SK-N-MC (cell line): ENCODE data around the gene AP4E1.
"Not testable (repeated sequence)": the region's sequence is repeated elsewhere in the genome, so short reads cannot be mapped to it uniquely, and the experiment has no call there.

ENCODE experiments used
- DNase-seq: peaks from one replicate; pipeline ENCODE4 v3.0.0-alpha.2; 2011; ENCODE audit warnings: low read depth, low spot score
- H3K27ac ChIP-seq: fragments of 200-600 bp; sonication (generic); 2 replicates; pipeline ENCODE4 v1.5.1; 2016; ENCODE audit warnings: mixed run types
- H3K36me3 ChIP-seq: fragments of 200-600 bp; sonication (generic); 2 replicates; pipeline ENCODE4 v1.6.1; 2017; ENCODE audit warnings: antibody characterized with exemption, low read length, mixed read lengths; ENCODE audit not compliant: insufficient read depth
- H3K4me3 ChIP-seq: fragments of 200-600 bp; sonication (generic); 2 replicates; pipeline ENCODE4 v1.5.1; 2016
- H3K9ac ChIP-seq: fragments of 200-600 bp; sonication (generic); 2 replicates; pipeline ENCODE4 v1.8.0; 2017; ENCODE audit warnings: mixed run types, mixed read lengths; ENCODE audit not compliant: insufficient read length
- H3K9me3 ChIP-seq: fragments of 200-600 bp; sonication (generic); 2 replicates; pipeline ENCODE4 v1.6.1; 2017; ENCODE audit warnings: low read depth, mild to moderate bottlenecking, antibody characterized with exemption, low read length, moderate library complexity, mixed read lengths
- EZH2 ChIP-seq: fragments of 200-600 bp; sonication (generic); IDR thresholded peaks from one replicate; pipeline ENCODE4 v1.6.1; 2017; ENCODE audit warnings: antibody characterized with exemption
- FOXP2 ChIP-seq: optimal IDR thresholded peaks from 2 replicates; pipeline ENCODE3; 2011; ENCODE audit warnings: mild to moderate bottlenecking, moderate library complexity; ENCODE audit not compliant: insufficient read depth; ENCODE audit errors: extremely low read length, control extremely low read depth
- POLR2AphosphoS5 ChIP-seq: IDR thresholded peaks from 2 replicates; pipeline ENCODE4 v1.6.1; 2012; ENCODE audit warnings: mild to moderate bottlenecking, low read depth, low read length, borderline replicate concordance

The AP4E1 gene

DNA sequence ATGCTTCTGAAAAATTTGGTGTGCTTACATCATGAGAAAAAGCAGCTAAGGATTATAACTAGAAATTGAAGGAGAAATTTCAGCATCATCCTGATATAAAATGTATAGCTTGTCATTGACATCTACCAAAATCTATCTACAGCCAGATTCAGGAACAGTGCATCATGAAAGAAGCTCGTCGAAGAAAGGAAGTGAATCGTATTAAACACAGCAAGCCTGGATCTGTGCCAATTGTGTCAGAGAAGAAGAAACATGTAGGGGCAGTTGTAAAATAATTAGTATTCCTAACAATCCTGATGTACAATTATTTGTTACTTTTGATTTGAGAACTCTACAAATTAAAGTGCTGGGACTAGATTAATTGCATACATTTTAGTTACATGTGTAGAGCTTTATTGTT lies 37.2 kb downstream of the AP4E1 start:
- no peak for DNase-seq

GRCh38 chr15:50950745-50951144 lies 42.3 kb downstream of the AP4E1 start:
- not testable (repeated sequence) for DNase-seq, H3K9ac ChIP-seq, H3K4me3 ChIP-seq, H3K9me3 ChIP-seq, H3K27ac ChIP-seq, H3K36me3 ChIP-seq

More for the DNA sequence above, 37.2 kb downstream of the AP4E1 start:
- Histone ChIP-seq H3K9ac (no peak overlapping the region), H3K27ac (no peak overlapping the region), H3K36me3 (peaks cover 8% of the 10 kb centered on the region; the same call in 1 of the 2 replicates), H3K4me3 (no peak overlapping the region), H3K9me3 (no peaks in the 10 kb centered on the region)
- no peak for TF ChIP-seq EZH2
- TF ChIP-seq POLR2AphosphoS5: no peak
- no peak for TF ChIP-seq FOXP2

GRCh38 chr15:50953302-50953701 lies 44.8 kb downstream of the AP4E1 start:
- no peak for TF ChIP-seq POLR2AphosphoS5
- no peak for TF ChIP-seq FOXP2
- no peak for TF ChIP-seq EZH2
- Histone ChIP-seq H3K9me3 (no peaks in the 10 kb centered on the region), H3K9ac (no peak overlapping the region), H3K27ac (no peak overlapping the region), H3K4me3 (no peak overlapping the region), H3K36me3 (peaks cover 5% of the 10 kb centered on the region)
- no peak for DNase-seq

- DNase-seq, H3K27ac ChIP-seq, H3K9me3 ChIP-seq, H3K9ac ChIP-seq, H3K4me3 ChIP-seq: not testable (repeated sequence)
- H3K36me3 ChIP-seq: peaks cover 20% of the 10 kb centered on the region
Observed at GRCh38 chr15:50954837-50955236, 46.4 kb downstream of the AP4E1 start.

DNA sequence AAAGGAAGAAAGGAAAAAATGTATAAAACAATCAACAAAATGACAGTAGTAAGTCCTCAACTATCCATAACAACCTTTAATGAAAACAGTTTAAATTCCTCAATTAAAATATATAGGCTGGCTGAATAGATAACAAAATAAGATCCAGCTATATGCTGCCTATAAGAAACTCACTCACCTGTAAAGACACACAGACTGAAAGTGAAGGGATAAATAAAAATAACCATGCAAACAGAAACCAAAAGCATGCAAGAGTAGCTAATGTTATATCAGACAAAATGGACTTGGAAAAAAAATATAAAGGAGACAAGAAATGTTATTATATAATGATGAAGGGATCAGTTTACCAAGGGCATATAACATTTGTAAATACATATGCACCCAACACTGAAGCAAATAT lies 51.2 kb downstream of the AP4E1 start:
- no peak overlapping the region for H3K9ac ChIP-seq
- no peak overlapping the region for H3K27ac ChIP-seq
- H3K9me3 ChIP-seq: no peaks in the 10 kb centered on the region
- H3K36me3 ChIP-seq: peaks cover 32% of the 10 kb centered on the region
- H3K4me3 ChIP-seq: no peak overlapping the region
- no peak for DNase-seq
- TF ChIP-seq EZH2 (no peak), FOXP2 (no peak), POLR2AphosphoS5 (no peak)

- H3K9ac ChIP-seq: no peak overlapping the region
- DNase-seq: no peak
- TF ChIP-seq FOXP2: no peak
- no peak for TF ChIP-seq EZH2
- no peak for TF ChIP-seq POLR2AphosphoS5
- peaks cover 24% of the 10 kb centered on the region for H3K36me3 ChIP-seq
- no peak overlapping the region for H3K27ac ChIP-seq
- H3K4me3 ChIP-seq: no peak overlapping the region
- H3K9me3 ChIP-seq: no peaks in the 10 kb centered on the region
Observed at GRCh38 chr15:50964075-50964474, 55.6 kb downstream of the AP4E1 start.

DNA sequence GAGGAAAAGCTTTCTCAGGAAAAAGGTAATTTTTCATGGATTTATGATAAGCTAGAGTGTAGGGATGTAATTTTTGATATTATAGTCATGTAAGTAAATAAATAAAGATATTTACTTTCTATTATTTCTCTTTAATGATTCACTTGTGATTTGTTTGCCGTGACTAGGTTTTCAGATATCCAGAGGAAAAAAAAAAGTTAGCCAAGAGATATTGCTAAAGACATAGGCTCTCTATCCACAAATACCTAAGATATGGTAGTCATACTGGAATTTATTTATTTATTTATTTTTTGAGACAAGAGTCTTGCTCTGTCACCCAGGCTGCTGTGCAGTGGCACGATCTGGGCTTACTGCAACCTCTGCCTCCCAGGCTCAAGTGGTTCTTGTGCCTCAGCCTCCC lies 59.9 kb downstream of the AP4E1 start:
- Histone ChIP-seq H3K27ac (no peak overlapping the region), H3K9ac (no peak overlapping the region), H3K4me3 (no peak overlapping the region), H3K9me3 (no peaks in the 10 kb centered on the region), H3K36me3 (peaks cover 12% of the 10 kb centered on the region)
- DNase-seq: no peak
- TF ChIP-seq EZH2 (no peak), POLR2AphosphoS5 (no peak), FOXP2 (no peak)

- TF ChIP-seq FOXP2 (no peak), POLR2AphosphoS5 (no peak), EZH2 (no peak)
- Histone ChIP-seq H3K4me3 (no peak overlapping the region), H3K27ac (no peak overlapping the region), H3K9ac (no peak overlapping the region), H3K36me3 (peaks cover 15% of the 10 kb centered on the region), H3K9me3 (no peaks in the 10 kb centered on the region)
- no peak for DNase-seq
Observed at GRCh38 chr15:50970524-50970923, 62.0 kb downstream of the AP4E1 start.

GRCh38 chr15:50971115-50971514 lies 62.6 kb downstream of the AP4E1 start:
- Histone ChIP-seq H3K9ac (no peak overlapping the region), H3K4me3 (no peak overlapping the region), H3K36me3 (peaks cover 15% of the 10 kb centered on the region), H3K9me3 (no peaks in the 10 kb centered on the region), H3K27ac (no peak overlapping the region)
- no peak for TF ChIP-seq FOXP2
- TF ChIP-seq POLR2AphosphoS5: no peak
- TF ChIP-seq EZH2: no peak
- DNase-seq: no peak

DNA sequence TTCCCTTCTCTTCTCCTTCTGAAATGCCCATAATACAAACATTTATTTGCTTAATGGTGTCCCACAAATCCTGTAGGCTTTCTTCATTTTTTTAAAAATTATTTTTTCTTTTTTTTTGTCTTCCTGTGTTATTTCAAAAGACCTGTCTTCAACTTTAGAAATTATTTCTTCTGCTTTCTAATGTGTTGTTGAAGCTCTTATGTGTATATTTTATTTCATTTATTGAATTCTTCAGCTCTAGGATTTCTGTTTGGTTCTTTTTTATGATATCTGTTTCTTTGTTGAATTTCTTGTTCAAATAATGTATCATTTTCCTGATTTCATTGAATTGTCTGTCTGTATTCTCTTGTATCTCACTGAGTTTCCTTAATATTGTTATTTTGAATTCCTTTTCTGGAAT lies 63.1 kb downstream of the AP4E1 start:
- no peak overlapping the region for H3K9ac ChIP-seq
- H3K9me3 ChIP-seq: no peaks in the 10 kb centered on the region
- H3K36me3 ChIP-seq: peaks cover 15% of the 10 kb centered on the region
- H3K4me3 ChIP-seq: no peak overlapping the region
- DNase-seq: no peak
- TF ChIP-seq FOXP2 (no peak), EZH2 (no peak), POLR2AphosphoS5 (no peak)
- H3K27ac ChIP-seq: no peak overlapping the region
